Astrocyte (in vitro differentiated cells and primary cell): ENCODE measurements around the gene ANGPTL8. TPM values are rescaled to one million over a fixed set of nuclear protein-coding genes. Genes with fewer than 3 reads are reported as not detected.
A peak's percentile ranks its signal among the peaks of the same experiment; 100 is the strongest.

Experiments used
- DNase-seq: peaks from one replicate; pipeline ENCODE4 v3.0.0-alpha.2; 2010; ENCODE audit warnings: low read depth
- FAIRE-seq: peaks from 2 replicates; lab custom pipeline; 2011; peaks lifted over from hg19 to GRCh38; lab: Jason Lieb, UNC
- H2AFZ ChIP-seq: 2 replicates; pipeline ENCODE4 v1.6.0; 2012; ENCODE audit warnings: low read depth, low read length, inconsistent platforms
- H3K27ac ChIP-seq: 2 replicates; pipeline ENCODE4 v1.5.1; 2011; ENCODE audit warnings: low read depth, low read length, inconsistent platforms
- H3K27me3 ChIP-seq: 2 replicates; pipeline ENCODE4 v1.6.0; 2011; ENCODE audit warnings: low read length, inconsistent platforms; ENCODE audit not compliant: insufficient read depth
- H3K36me3 ChIP-seq: 2 replicates; pipeline ENCODE4 v1.5.1; 2011; ENCODE audit warnings: low read length, inconsistent platforms; ENCODE audit not compliant: insufficient read depth
- H3K4me1 ChIP-seq: 2 replicates; pipeline ENCODE4 v1.5.1; 2011; ENCODE audit warnings: low read length, inconsistent platforms; ENCODE audit not compliant: insufficient read depth
- H3K4me2 ChIP-seq: 2 replicates; pipeline ENCODE4 v1.6.0; 2012; ENCODE audit warnings: low read length, inconsistent platforms
- H3K4me3 ChIP-seq: 2 replicates; pipeline ENCODE4 v1.5.1; 2011; ENCODE audit warnings: low read depth, mild to moderate bottlenecking, low read length, inconsistent platforms; ENCODE audit not compliant: insufficient read depth
- H3K79me2 ChIP-seq: 2 replicates; pipeline ENCODE4 v1.6.0; 2012; ENCODE audit warnings: mild to moderate bottlenecking, low read length, inconsistent platforms; ENCODE audit not compliant: insufficient read depth
- H3K9ac ChIP-seq: 2 replicates; pipeline ENCODE4 v1.6.0; 2012; ENCODE audit warnings: mild to moderate bottlenecking, low read length, inconsistent platforms
- H3K9me3 ChIP-seq: 2 replicates; pipeline ENCODE4 v1.5.1; 2012; ENCODE audit warnings: low read depth, mild to moderate bottlenecking, low read length, inconsistent platforms; ENCODE audit not compliant: insufficient read depth
- H4K20me1 ChIP-seq: 2 replicates; pipeline ENCODE4 v1.6.0; 2012; ENCODE audit warnings: low read length, inconsistent platforms; ENCODE audit not compliant: insufficient read depth
- H3K27ac Mint-ChIP-seq: one replicate; pipeline ENCODE4 v1.8.0; 2021; ENCODE audit warnings: mild to moderate bottlenecking, mixed read lengths; ENCODE audit not compliant: unreplicated experiment
- H3K27me3 Mint-ChIP-seq: one replicate; pipeline ENCODE4 v1.8.0; 2021; ENCODE audit warnings: low read depth, mixed read lengths; ENCODE audit not compliant: unreplicated experiment
- H3K36me3 Mint-ChIP-seq: one replicate; pipeline ENCODE4 v1.8.0; 2021; ENCODE audit warnings: low read depth, mixed read lengths; ENCODE audit not compliant: unreplicated experiment
- H3K4me1 Mint-ChIP-seq: one replicate; pipeline ENCODE4 v1.8.0; 2021; ENCODE audit warnings: low read depth, mixed read lengths; ENCODE audit not compliant: unreplicated experiment
- H3K4me3 Mint-ChIP-seq: one replicate; pipeline ENCODE4 v1.8.0; 2021; ENCODE audit warnings: mild to moderate bottlenecking, moderate library complexity, mixed read lengths; ENCODE audit not compliant: unreplicated experiment
- H3K9me3 Mint-ChIP-seq: one replicate; pipeline ENCODE4 v1.8.0; 2021; ENCODE audit warnings: mild to moderate bottlenecking, mixed read lengths; ENCODE audit not compliant: unreplicated experiment
- EZH2 ChIP-seq: IDR thresholded peaks from 2 replicates; pipeline ENCODE4 v1.6.1; 2012; ENCODE audit warnings: mild to moderate bottlenecking, low read length, inconsistent platforms; ENCODE audit not compliant: insufficient read depth
- total RNA-seq: library from RNA; stranded (reverse); gene quantifications from 2 replicates; pipeline ENCODE4 v1.2.1, GENCODE V29; 2021
- TF ChIP-seq, protein P1 (sequence below): IDR thresholded peaks from 2 replicates; pipeline ENCODE4 v1.5.1; 2011; ENCODE audit warnings: low read depth, mild to moderate bottlenecking, inconsistent platforms, low read length, moderate library complexity; ENCODE audit not compliant: insufficient read depth

Gene ANGPTL8
- total RNA-seq, 1 donor from 2014 or later: not detected

DNA sequence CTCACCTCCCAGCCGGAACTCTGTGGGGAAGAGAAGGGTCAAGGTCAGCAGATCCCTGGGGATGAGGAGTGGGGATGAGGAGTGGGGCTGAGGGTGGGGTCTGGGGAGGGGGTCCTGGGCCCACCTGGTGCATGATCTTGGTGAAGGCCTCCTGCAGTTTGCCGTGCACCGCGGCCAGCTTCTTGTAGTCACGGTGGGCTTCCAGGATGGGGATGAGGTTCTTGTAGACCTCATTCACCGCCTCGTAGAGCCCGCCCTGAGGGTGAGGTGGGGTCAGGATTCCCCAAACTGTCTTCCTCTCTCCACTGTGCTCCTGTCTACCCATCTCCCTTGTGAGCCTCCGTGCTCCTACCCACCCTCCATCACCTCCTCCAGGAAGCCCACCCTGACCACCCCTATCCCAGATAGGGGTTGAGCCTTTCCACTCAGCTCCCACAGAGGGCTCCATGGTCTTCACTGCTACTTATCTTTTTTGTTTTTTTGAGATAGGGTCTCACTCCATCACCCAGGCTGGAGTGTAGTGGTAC, 35.3 kb upstream of the ANGPTL8 start:
- no peaks in the 10 kb centered on the region for H3K36me3 ChIP-seq
- H3K4me1 ChIP-seq: peaks cover 13% of the 10 kb centered on the region
- FAIRE-seq (no peak), DNase-seq (no peak)
- TF ChIP-seq, protein P1, sequence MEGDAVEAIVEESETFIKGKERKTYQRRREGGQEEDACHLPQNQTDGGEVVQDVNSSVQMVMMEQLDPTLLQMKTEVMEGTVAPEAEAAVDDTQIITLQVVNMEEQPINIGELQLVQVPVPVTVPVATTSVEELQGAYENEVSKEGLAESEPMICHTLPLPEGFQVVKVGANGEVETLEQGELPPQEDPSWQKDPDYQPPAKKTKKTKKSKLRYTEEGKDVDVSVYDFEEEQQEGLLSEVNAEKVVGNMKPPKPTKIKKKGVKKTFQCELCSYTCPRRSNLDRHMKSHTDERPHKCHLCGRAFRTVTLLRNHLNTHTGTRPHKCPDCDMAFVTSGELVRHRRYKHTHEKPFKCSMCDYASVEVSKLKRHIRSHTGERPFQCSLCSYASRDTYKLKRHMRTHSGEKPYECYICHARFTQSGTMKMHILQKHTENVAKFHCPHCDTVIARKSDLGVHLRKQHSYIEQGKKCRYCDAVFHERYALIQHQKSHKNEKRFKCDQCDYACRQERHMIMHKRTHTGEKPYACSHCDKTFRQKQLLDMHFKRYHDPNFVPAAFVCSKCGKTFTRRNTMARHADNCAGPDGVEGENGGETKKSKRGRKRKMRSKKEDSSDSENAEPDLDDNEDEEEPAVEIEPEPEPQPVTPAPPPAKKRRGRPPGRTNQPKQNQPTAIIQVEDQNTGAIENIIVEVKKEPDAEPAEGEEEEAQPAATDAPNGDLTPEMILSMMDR: no peak
- no peak for TF ChIP-seq EZH2
- H3K27ac ChIP-seq: no peak overlapping the region
- H3K27me3 Mint-ChIP-seq: no peaks in the 10 kb centered on the region
- no peak overlapping the region for H2AFZ ChIP-seq
- H3K9me3 ChIP-seq: no peaks in the 10 kb centered on the region
- H3K4me3 ChIP-seq: no peak overlapping the region
- H3K4me2 ChIP-seq: no peak overlapping the region
- H3K79me2 ChIP-seq: no peaks in the 10 kb centered on the region
- peaks cover 4% of the 10 kb centered on the region for H4K20me1 ChIP-seq
- H3K4me1 Mint-ChIP-seq: peaks cover 6% of the 10 kb centered on the region
- no peak overlapping the region for H3K27ac Mint-ChIP-seq
- no peaks in the 10 kb centered on the region for H3K27me3 ChIP-seq
- H3K9me3 Mint-ChIP-seq: no peaks in the 10 kb centered on the region
- no peak overlapping the region for H3K9ac ChIP-seq
- peak overlapping the region; percentile 50 for H3K4me3 Mint-ChIP-seq
- peaks cover 8% of the 10 kb centered on the region for H3K36me3 Mint-ChIP-seq

DNA sequence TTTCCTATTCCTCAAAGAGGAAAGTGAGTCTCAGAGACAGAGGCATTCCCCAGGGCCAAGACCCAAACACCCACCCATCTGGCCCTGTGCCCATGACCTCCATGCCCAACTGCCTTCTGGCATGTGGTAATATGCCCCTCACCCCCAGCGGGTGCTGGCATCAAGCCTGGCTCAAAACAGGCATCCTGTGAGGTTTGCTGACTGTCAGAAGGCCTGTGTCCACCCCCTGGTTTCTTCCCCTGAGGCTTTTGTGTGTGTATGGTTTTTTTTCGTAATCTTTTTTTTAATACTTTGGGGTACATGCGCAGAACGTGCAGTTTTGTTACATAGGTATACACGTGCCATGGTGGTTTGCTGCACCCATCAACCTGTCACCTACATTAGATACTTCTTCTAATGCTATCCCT, 34.5 kb upstream of the ANGPTL8 start:
- Histone ChIP-seq H3K4me1 (peaks cover 13% of the 10 kb centered on the region), H3K4me2 (no peak overlapping the region), H3K27ac (no peak overlapping the region), H3K9ac (no peak overlapping the region), H3K4me3 (no peak overlapping the region), H3K79me2 (no peaks in the 10 kb centered on the region), H2AFZ (no peak overlapping the region), H3K9me3 (no peaks in the 10 kb centered on the region), H3K27me3 (no peaks in the 10 kb centered on the region), H4K20me1 (peaks cover 9% of the 10 kb centered on the region), H3K36me3 (no peaks in the 10 kb centered on the region)
- Mint-ChIP-seq H3K36me3 (peaks cover 7% of the 10 kb centered on the region), H3K4me1 (peaks cover 6% of the 10 kb centered on the region), H3K4me3 (peak overlapping the region; percentile 20), H3K27me3 (no peaks in the 10 kb centered on the region), H3K27ac (peak overlapping the region; percentile 26), H3K9me3 (no peaks in the 10 kb centered on the region)
- no peak for DNase-seq
- no peak for TF ChIP-seq EZH2
- TF ChIP-seq, protein P1: no peak
- FAIRE-seq: no peak

DNA sequence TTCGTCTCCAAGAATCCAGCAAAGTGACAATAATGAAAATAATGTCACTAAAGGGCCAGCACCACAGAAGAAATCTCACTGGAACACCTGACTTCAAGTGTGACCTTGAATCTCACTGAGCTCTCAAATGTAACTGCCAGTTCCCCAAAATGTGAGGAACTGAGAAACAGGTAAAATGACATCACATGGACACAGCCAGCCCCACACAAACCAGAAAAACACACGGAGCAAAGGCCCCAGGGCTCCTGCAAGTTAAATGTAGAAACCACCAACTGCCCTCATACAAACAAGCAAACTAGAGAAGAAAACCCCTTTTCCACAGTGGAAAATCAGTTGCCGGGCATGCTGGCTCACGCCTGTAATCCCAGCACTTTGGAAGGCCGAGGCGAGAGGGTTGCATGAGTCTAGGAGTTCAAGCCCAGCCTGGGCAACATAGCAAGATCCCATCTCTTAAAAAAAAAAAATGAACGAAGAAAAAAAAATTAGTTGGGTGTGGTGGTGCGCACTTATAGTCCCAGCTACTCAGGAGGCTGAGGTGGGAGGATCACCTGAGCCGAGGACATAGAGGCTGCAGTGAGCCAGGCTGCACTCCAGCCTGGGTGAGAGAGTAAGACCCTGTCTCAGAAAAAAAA, 33.4 kb upstream of the ANGPTL8 start:
- no peaks in the 10 kb centered on the region for H3K79me2 ChIP-seq
- H3K4me3 Mint-ChIP-seq: no peak overlapping the region
- DNase-seq: no peak
- H3K36me3 Mint-ChIP-seq: peaks cover 7% of the 10 kb centered on the region
- no peak overlapping the region for H3K27ac Mint-ChIP-seq
- no peak overlapping the region for H3K27ac ChIP-seq
- no peaks in the 10 kb centered on the region for H3K9me3 ChIP-seq
- no peaks in the 10 kb centered on the region for H3K27me3 ChIP-seq
- H3K4me1 ChIP-seq: peaks cover 13% of the 10 kb centered on the region
- H3K9ac ChIP-seq: no peak overlapping the region
- no peaks in the 10 kb centered on the region for H3K36me3 ChIP-seq
- H4K20me1 ChIP-seq: peaks cover 18% of the 10 kb centered on the region
- no peak for TF ChIP-seq EZH2
- TF ChIP-seq, protein P1: no peak
- peaks cover 6% of the 10 kb centered on the region for H3K4me1 Mint-ChIP-seq
- H3K4me2 ChIP-seq: no peak overlapping the region
- H3K9me3 Mint-ChIP-seq: no peaks in the 10 kb centered on the region
- H3K27me3 Mint-ChIP-seq: no peaks in the 10 kb centered on the region
- no peak for FAIRE-seq
- no peak overlapping the region for H2AFZ ChIP-seq
- no peak overlapping the region for H3K4me3 ChIP-seq
